Upper lobe of right lung (tissue), 1 donor: ENCODE results near the gene DUSP5. TPM values are rescaled to one million over a fixed set of nuclear protein-coding genes. Genes with fewer than 3 reads are reported as not detected.

Experiments used
- ATAC-seq: fragments of 200-7000 bp; cut with Tn5 transposase; one replicate; pipeline ENCODE4 v1.9.1; 2020; ENCODE audit warnings: mild to moderate bottlenecking, moderate library complexity
- DNase-seq: peaks from one replicate; pipeline ENCODE4 v3.0.0-alpha.2; 2020
- H3K27ac ChIP-seq: fragments of 200-600 bp; one replicate; pipeline ENCODE4 v1.8.0; 2022
- H3K27me3 ChIP-seq: fragments of 200-600 bp; one replicate; pipeline ENCODE4 v1.8.0; 2022; ENCODE audit warnings: mild to moderate bottlenecking
- H3K36me3 ChIP-seq: fragments of 200-600 bp; one replicate; pipeline ENCODE4 v1.8.0; 2022
- H3K4me1 ChIP-seq: fragments of 200-600 bp; one replicate; pipeline ENCODE4 v1.8.0; 2022
- H3K4me3 ChIP-seq: fragments of 200-600 bp; one replicate; pipeline ENCODE4 v1.8.0; 2022; ENCODE audit warnings: mild to moderate bottlenecking
- H3K9me3 ChIP-seq: fragments of 200-600 bp; one replicate; pipeline ENCODE4 v1.8.0; 2022
- intact Hi-C: fragments of 100-400 bp; cut with DNase I; formaldehyde crosslinking; loops from one replicate; pipeline ENCODE4 v1.11.0; 2022
- total RNA-seq: library from RNA; stranded (reverse); fragmentation: NEBNext Ultra II Directional; extraction: Animal tissue kit (Norgen Biotek cat#: 25700); gene quantifications from one replicate; pipeline ENCODE4 v1.2.1, GENCODE V29; 2021
- TF ChIP-seq, protein P1 (sequence below): fragments of 200-600 bp; IDR thresholded peaks from one replicate; pipeline ENCODE4 v1.8.0; 2022; ENCODE audit warnings: antibody characterized with exemption
- donor health status: DM: no; HTN: yes; CAD: no; lungs with severe emphysema.

Gene DUSP5
- total RNA-seq, 1 donor from 2014 or later = 24.0 TPM

DNA sequence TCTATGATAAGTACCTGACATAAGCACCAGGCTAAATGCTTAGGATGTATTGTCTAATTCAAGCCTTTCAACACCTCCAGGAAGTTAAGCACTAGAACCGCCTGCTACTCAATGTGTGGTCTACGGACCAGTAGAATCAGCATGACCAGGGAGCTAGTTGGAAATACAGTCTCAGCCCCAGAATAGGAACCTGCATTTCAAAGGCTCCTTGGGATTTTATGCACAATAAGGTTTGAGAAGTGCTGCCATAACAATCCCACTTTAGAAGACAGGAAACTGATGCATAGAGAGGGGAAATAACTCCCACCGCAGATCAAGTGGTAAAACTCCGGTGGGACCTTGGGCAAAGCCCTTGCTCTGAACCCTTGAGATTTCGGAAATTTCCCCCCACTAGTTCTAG lies 8.8 kb upstream of the DUSP5 start:
- no peak for DNase-seq
- Histone ChIP-seq H3K4me1 (no peaks in the 10 kb centered on the region), H3K4me3 (no peak overlapping the region), H3K36me3 (no peaks in the 10 kb centered on the region), H3K9me3 (no peaks in the 10 kb centered on the region), H3K27me3 (no peaks in the 10 kb centered on the region), H3K27ac (no peak overlapping the region)
- TF ChIP-seq, protein P1, sequence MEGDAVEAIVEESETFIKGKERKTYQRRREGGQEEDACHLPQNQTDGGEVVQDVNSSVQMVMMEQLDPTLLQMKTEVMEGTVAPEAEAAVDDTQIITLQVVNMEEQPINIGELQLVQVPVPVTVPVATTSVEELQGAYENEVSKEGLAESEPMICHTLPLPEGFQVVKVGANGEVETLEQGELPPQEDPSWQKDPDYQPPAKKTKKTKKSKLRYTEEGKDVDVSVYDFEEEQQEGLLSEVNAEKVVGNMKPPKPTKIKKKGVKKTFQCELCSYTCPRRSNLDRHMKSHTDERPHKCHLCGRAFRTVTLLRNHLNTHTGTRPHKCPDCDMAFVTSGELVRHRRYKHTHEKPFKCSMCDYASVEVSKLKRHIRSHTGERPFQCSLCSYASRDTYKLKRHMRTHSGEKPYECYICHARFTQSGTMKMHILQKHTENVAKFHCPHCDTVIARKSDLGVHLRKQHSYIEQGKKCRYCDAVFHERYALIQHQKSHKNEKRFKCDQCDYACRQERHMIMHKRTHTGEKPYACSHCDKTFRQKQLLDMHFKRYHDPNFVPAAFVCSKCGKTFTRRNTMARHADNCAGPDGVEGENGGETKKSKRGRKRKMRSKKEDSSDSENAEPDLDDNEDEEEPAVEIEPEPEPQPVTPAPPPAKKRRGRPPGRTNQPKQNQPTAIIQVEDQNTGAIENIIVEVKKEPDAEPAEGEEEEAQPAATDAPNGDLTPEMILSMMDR = no peak
- no peak for ATAC-seq
- intact Hi-C loops = no loop called here

DNA sequence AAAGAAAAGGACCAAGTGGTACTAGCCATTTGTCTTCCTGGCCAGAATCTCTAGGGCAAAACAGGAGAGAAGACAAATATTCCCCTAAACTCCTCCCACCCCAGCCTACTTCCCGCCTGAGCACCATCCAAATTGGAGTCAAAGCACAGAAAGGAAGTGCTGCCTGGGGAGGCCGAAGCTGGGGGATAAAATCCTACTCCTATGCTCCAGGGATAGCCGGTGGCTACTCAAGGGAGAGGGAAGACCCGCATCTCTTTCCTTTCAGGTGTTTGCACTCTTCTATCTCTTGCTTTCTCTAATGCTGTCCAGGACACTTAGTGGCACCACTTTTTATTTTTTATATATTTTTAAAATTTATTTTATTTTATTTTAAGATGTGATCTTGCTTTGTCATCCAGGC lies 7.1 kb upstream of the DUSP5 start:
- intact Hi-C loops = no loop called here
- Histone ChIP-seq H3K9me3 (no peaks in the 10 kb centered on the region), H3K27me3 (no peaks in the 10 kb centered on the region), H3K4me1 (no peaks in the 10 kb centered on the region), H3K4me3 (no peak overlapping the region), H3K36me3 (no peaks in the 10 kb centered on the region), H3K27ac (no peak overlapping the region)
- ATAC-seq (no peak), DNase-seq (no peak)
- TF ChIP-seq, protein P1 = no peak

DNA sequence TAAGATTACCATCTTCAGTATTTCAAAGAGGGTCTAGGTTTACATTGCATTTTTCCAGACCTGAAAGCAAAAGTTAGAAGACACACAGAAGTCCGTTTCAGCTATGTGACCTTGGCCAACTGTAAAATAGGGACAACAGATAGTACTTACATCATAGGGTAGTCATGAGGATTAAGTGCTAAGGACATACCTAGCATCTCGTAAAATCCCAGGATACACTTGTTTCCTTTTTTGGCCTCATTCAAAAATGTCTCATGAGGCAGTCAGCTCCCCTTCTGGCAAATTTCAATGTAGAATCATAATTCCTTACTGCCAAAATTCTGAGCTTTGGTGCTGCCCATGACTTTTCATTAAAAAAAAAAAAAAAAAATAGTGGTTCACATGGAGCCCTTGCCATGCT lies 6.4 kb upstream of the DUSP5 start:
- TF ChIP-seq, protein P1 = no peak
- Histone ChIP-seq H3K27me3 (no peaks in the 10 kb centered on the region), H3K4me1 (peaks cover 6% of the 10 kb centered on the region), H3K27ac (no peak overlapping the region), H3K9me3 (no peaks in the 10 kb centered on the region), H3K36me3 (no peaks in the 10 kb centered on the region), H3K4me3 (no peak overlapping the region)
- no peak for DNase-seq
- intact Hi-C loops = no loop called here
- ATAC-seq = no peak

DNA sequence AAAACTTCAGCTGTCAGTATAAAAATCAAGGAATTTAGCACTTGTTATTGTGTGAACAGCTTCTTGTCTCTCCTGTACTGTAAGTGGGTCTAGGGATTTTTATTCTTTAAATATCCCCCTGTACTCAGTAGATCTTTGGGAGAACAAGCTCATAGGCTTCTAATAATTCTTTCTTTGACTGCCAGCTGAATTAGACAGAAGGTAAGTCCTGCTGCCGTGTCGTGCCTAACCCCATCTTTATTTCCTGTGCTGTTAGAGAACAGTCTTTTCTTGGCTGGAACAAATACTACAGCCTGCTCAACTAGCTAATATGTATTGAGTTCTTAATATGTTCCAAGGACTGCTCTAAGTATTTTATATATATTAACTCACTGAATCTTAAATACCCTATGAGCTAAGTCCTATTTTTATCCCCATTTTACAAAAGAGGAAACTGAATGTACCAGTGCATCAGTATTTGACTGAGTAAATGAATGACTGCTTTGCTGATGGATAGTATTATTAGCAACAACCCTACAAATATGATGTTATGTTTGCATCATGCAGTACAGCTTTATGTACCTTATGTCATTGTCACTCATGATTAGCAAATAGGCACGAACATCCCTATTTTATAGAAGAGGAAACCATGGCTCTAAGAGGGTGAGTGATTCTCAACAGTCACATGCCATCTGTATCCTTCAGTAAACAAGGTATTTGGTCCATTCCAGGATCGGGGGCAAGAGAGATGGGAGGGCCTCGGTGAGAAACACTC lies 5.5 kb upstream of the DUSP5 start:
- H3K27me3 ChIP-seq = no peaks in the 10 kb centered on the region
- ATAC-seq (no peak), DNase-seq (no peak)
- TF ChIP-seq, protein P1 = no peak
- H3K4me1 ChIP-seq = peaks cover 13% of the 10 kb centered on the region
- H3K27ac ChIP-seq = no peak overlapping the region
- H3K36me3 ChIP-seq = no peaks in the 10 kb centered on the region
- no peak overlapping the region for H3K4me3 ChIP-seq
- intact Hi-C loops = no loop called here
- no peaks in the 10 kb centered on the region for H3K9me3 ChIP-seq

DNA sequence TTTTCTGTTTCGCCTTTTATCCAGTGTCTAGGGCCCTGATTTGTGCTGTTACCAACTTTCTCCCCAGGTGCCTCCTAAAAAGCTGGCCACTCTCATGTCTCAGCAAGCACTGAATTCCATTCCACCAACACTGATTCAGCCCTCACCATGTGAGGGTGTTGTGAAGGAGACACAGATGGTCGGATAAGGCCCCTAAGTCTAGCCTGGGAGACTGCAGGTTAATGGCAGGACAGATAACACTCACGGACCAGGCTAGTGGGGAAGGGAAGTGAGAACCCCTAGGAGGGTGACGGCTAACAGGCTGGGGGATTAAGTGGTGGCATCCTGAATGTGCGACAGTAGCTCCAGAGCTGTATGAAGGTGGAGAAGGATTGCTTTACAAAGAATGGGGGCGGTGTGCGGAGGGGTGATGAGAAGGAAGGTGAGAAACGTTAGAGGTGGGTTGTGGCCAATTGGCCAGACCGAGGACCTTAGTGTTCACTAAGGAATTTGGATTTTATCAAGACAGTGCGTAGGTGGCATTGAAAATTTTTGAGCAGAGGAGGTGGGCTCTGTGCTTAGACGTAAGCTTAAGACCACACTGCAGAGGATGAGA lies 3.8 kb upstream of the DUSP5 start:
- Histone ChIP-seq H3K27ac (no peak overlapping the region), H3K4me1 (peaks cover 20% of the 10 kb centered on the region), H3K9me3 (no peaks in the 10 kb centered on the region), H3K36me3 (no peaks in the 10 kb centered on the region), H3K4me3 (no peak overlapping the region), H3K27me3 (no peaks in the 10 kb centered on the region)
- intact Hi-C loops = no loop called here
- TF ChIP-seq, protein P1 = no peak
- DNase-seq = no peak
- no peak for ATAC-seq
